Lung (tissue), 16 donors: ENCODE measurements around the gene IL17B. TPM values are rescaled to one million over a fixed set of nuclear protein-coding genes. Genes with fewer than 3 reads are reported as not detected.

Source experiments
- ATAC-seq: fragments of 200-7000 bp; cut with Tn5 transposase; one replicate; pipeline ENCODE4 v1.9.1; 2020; ENCODE audit warnings: moderate number of reproducible peaks; ENCODE audit not compliant: insufficient read depth, low FRiP score
- DNase-seq, 3 donors: peaks; one replicate each; pipeline ENCODE4 v3.0.0-alpha.2; 2013 to 2017
- H3K27ac ChIP-seq, 2 donors: one replicate each; pipeline ENCODE4 v1.5.1; 2013; ENCODE audit warnings: mild to moderate bottlenecking in 2 of 2, moderate library complexity in 2 of 2, control low read depth in 1 of 2, inconsistent platforms in 1 of 2, low read depth in 1 of 2, low read length in 1 of 2
- H3K27me3 ChIP-seq, 3 donors: one replicate each; pipeline ENCODE4 v1.5.1; 2013; ENCODE audit warnings: low read length in 2 of 3; ENCODE audit not compliant: control insufficient read depth in 3 of 3, insufficient read depth in 3 of 3
- H3K36me3 ChIP-seq, 4 donors: one replicate each; pipeline ENCODE4 v1.5.1; 2013; ENCODE audit warnings: low read length in 4 of 4, mild to moderate bottlenecking in 1 of 4, moderate library complexity in 1 of 4; ENCODE audit not compliant: control insufficient read depth in 4 of 4, insufficient read depth in 4 of 4
- H3K4me1 ChIP-seq, 5 donors: one replicate each; pipeline ENCODE4 v1.5.1; 2013; ENCODE audit warnings: low read length in 5 of 5, mild to moderate bottlenecking in 2 of 5, moderate library complexity in 1 of 5; ENCODE audit not compliant: control insufficient read depth in 5 of 5, insufficient read depth in 5 of 5
- H3K4me3 ChIP-seq: one replicate; pipeline ENCODE4 v1.5.1; 2013; ENCODE audit warnings: mild to moderate bottlenecking, control low read depth, moderate library complexity
- H3K9ac ChIP-seq, 2 donors: one replicate each; pipeline ENCODE4 v1.5.1; 2013; ENCODE audit warnings: low read length in 2 of 2, control low read depth in 1 of 2; ENCODE audit not compliant: insufficient read depth in 1 of 2
- H3K9me3 ChIP-seq, 4 donors: one replicate each; pipeline ENCODE4 v1.5.1; 2013; ENCODE audit warnings: low read length in 3 of 4, mild to moderate bottlenecking in 1 of 4, moderate library complexity in 1 of 4; ENCODE audit not compliant: control insufficient read depth in 4 of 4, insufficient read depth in 3 of 4
- WGBS, 2 donors: extraction: QIAGEN DNeasy Blood & Tissue Kit; methylation state at CpG; one replicate each; pipeline ENCODE4 v1.1.7; 2013; 5-methylcytosine and 5-hydroxymethylcytosine counted together
- long read RNA-seq, 5 donors: transcript quantifications; one replicate each; lab custom pipeline, GENCODE V29; 2026
- polyA plus RNA-seq, 2 donors: library from polyadenylated mRNA; stranded (reverse); fragments of 200-250 nt; gene quantifications; one replicate each; pipeline ENCODE4 v1.2.1, GENCODE V29; 2013
- total RNA-seq, 2 donors: library from RNA; depleted of rRNA in 1 of 2; stranded (reverse); fragments of >200 nt in 1 of 2; gene quantifications; one replicate each; pipeline ENCODE4 v1.2.1, GENCODE V29; 2014 to 2021
- TF ChIP-seq, protein P1 (sequence below): IDR thresholded peaks from 2 replicates; pipeline ENCODE4 v1.5.1; 2012; ENCODE audit warnings: mild to moderate bottlenecking; ENCODE audit errors: control extremely low read depth, extremely low read depth
- donor health status: control.
- donor health status: control.
- donor health status: Bipolar disorder and iron deficiency.
- donor health status: healthy.
- donor health status: DM: yes; HTN: yes; CAD: no.

The IL17B gene, protein sequence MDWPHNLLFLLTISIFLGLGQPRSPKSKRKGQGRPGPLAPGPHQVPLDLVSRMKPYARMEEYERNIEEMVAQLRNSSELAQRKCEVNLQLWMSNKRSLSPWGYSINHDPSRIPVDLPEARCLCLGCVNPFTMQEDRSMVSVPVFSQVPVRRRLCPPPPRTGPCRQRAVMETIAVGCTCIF
- 1 to 10 TPM in 1 of 2 donors, under 1 TPM in 1; 0.34 to 1.3 TPM for total RNA-seq
- under 1 TPM; 0.26 to 0.44 TPM for polyA plus RNA-seq
- long read RNA-seq, donor 1 = 0 reads
- long read RNA-seq, donor 2, partial matches to known transcripts = 0 of 1 reads
- long read RNA-seq, donor 2, other reads (novel, unspliced or antisense) = 0 of 1 reads
- long read RNA-seq, donor 3 = 0 reads
- long read RNA-seq, donor 4, partial matches to known transcripts = 0 of 2 reads
- long read RNA-seq, donor 4, other reads (novel, unspliced or antisense) = 0 of 2 reads
- long read RNA-seq, donor 5, partial matches to known transcripts = 0 of 2 reads
- long read RNA-seq, donor 5, other reads (novel, unspliced or antisense) = 0 of 2 reads

DNA sequence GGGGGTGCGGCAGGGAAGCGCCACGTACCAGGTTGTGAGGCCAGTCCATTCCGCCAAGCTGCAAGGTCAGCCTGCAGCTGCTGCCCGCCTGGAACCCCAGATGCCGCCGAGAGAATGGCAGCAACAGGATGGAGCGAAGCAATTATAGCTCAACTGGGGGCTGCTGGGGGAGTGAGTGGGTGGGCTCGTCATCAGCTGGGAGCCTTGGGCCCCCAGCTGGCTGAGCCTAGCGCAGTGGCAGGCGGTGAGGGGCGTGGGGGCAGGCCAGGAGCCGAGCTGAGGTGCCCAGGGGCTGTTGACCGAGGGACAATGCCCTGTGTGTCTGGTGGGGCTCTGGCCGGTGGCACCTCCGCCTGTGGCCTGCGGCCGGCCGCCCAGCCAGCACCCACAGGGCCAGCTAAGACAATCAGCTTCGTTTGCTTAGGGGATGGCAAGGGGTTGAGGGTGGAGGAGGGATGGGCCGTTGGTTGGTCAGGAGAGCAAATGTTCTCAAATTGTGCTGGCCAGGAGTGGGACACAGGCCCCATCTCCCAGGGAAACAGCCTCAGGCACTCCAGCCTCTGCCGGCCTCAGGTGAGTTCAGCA, at the start of gene IL17B:
Gene IL17B, minus strand, starts transcription at position 116 of the 585 bp plus-strand sequence. Its CDS starts 67 bp downstream, at position 49.
- peak in 1 of 3 donors; percentile 37 for DNase-seq

DNA sequence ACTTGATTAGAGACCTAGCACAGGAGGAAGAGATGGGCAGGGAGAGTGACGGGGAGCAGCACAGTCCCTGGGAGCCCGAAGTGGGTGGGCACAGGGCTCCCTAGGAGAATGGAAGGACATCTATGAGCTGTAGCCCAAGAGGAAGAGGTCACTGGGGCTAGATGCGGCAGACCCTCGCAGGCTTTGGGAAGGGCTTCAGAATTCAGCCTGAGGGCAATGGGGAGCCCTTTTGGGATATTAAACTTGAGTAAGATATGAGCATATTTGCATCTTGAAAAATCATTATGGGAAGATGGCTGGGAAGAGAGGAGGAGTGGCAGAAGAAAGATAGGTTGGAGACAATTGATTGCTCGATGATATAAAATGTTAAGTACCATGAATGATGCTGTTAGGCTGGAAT, 48.9 kb upstream of the IL17B start:
- H3K4me1 ChIP-seq = peaks cover 0 to 29% (median 18%) of the 10 kb centered on the region in 5 donors
- 84% methylated on average over 5 of the region's 5 CpGs for whole genome bisulfite sequencing, 2 donors
- ATAC-seq (no peak), DNase-seq (no peak)
- peak overlapping the region in 1 of 2 donors; percentile 85 for H3K27ac ChIP-seq
- H3K9ac ChIP-seq = no peak overlapping the region
- no peaks in the 10 kb centered on the region for H3K9me3 ChIP-seq
- no peaks in the 10 kb centered on the region for H3K27me3 ChIP-seq
- no peak overlapping the region for H3K4me3 ChIP-seq
- TF ChIP-seq, protein P1, sequence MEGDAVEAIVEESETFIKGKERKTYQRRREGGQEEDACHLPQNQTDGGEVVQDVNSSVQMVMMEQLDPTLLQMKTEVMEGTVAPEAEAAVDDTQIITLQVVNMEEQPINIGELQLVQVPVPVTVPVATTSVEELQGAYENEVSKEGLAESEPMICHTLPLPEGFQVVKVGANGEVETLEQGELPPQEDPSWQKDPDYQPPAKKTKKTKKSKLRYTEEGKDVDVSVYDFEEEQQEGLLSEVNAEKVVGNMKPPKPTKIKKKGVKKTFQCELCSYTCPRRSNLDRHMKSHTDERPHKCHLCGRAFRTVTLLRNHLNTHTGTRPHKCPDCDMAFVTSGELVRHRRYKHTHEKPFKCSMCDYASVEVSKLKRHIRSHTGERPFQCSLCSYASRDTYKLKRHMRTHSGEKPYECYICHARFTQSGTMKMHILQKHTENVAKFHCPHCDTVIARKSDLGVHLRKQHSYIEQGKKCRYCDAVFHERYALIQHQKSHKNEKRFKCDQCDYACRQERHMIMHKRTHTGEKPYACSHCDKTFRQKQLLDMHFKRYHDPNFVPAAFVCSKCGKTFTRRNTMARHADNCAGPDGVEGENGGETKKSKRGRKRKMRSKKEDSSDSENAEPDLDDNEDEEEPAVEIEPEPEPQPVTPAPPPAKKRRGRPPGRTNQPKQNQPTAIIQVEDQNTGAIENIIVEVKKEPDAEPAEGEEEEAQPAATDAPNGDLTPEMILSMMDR = no peak
- peaks cover 0 to 57% (median 25%) of the 10 kb centered on the region in 4 donors for H3K36me3 ChIP-seq

More for the DNA sequence above, at the start of gene IL17B:
- H3K4me3 ChIP-seq = no peak within 1 kb of the TSS
- H3K36me3 ChIP-seq = no peaks in the 10 kb centered on the region
- H3K27me3 ChIP-seq = no peaks in the 10 kb centered on the region
- H3K27ac ChIP-seq = peak within 1 kb of the TSS in 1 of 2 donors; percentile 17
- no peak for ATAC-seq
- TF ChIP-seq, protein P1 = no peak
- WGBS, 2 donors = 87% methylated on average over 22 of the region's 22 CpGs
- peak within 1 kb of the TSS in 1 of 2 donors; percentile 40 for H3K9ac ChIP-seq
- H3K9me3 ChIP-seq = no peaks in the 10 kb centered on the region
- H3K4me1 ChIP-seq = peaks cover 0 to 48% (median 16%) of the 10 kb centered on the region in 5 donors

DNA sequence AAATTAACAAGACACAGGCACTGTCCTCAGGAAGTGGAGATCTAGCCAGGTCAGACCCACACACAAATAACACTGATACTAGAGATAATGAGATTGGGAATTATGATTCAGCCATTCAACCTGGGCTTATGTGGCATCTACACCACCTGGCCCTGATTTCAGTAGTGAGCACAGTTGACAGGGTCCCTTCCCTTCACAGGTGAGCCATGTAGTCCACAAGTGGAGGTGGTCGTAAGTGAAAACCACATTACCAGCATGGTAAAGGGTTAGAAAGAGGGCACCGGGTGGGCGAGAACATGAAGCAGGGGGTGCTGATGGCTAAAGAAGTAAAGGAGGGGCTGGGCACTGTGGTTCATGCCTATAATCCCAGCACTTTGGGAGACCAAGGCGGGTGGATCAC, 48.3 kb upstream of the IL17B start:
- Histone ChIP-seq H3K9me3 (no peaks in the 10 kb centered on the region), H3K4me3 (no peak overlapping the region), H3K27me3 (no peaks in the 10 kb centered on the region), H3K4me1 (peaks cover 0 to 34% (median 21%) of the 10 kb centered on the region in 5 donors), H3K9ac (no peak overlapping the region), H3K36me3 (peaks cover 0 to 58% (median 25%) of the 10 kb centered on the region in 4 donors), H3K27ac (peak overlapping the region; percentile 55 to 85)
- TF ChIP-seq, protein P1 = no peak
- DNase-seq (no peak), ATAC-seq (no peak)
- 68 to 92% methylated on average over 4 of the region's 4 CpGs for WGBS, 2 donors
